HCT116 (cell line): ENCODE data around the gene MRGPRE.

Source experiments
- CTCF ChIP-seq, 3 experiments: fragments of 200-600 bp in 1 of 3; sonication (generic) in 1 of 3; IDR thresholded peaks in 2 of 3; conservative IDR thresholded peaks in 1 of 3; 2 replicates each; pipeline ENCODE4 v1.5.1; 2012 to 2017; ENCODE audit warnings: low read depth in 2 of 3, low read length in 2 of 3, antibody characterized with exemption in 1 of 3, borderline replicate concordance in 1 of 3, control low read depth in 1 of 3, mild to moderate bottlenecking in 1 of 3, mixed read lengths in 1 of 3, mixed run types in 1 of 3, moderate library complexity in 1 of 3; ENCODE audit not compliant: insufficient read depth in 1 of 3
- EZH2 ChIP-seq: fragments of 200-600 bp; sonication (generic); IDR thresholded peaks from 2 replicates; pipeline ENCODE4 v1.6.1; 2017; ENCODE audit warnings: antibody characterized with exemption, mixed run types
- EZH2phosphoT487 ChIP-seq: fragments of 200-600 bp; IDR thresholded peaks from 2 replicates; pipeline ENCODE4 v1.6.1; 2018; ENCODE audit warnings: antibody characterized with exemption, borderline replicate concordance
- POLR2A ChIP-seq: IDR thresholded peaks from 2 replicates; pipeline ENCODE4 v1.7.0; 2011; ENCODE audit warnings: borderline replicate concordance; ENCODE audit not compliant: insufficient read depth, insufficient read length; ENCODE audit errors: extremely low read depth
- POLR2AphosphoS5 ChIP-seq: IDR thresholded peaks from 2 replicates; pipeline ENCODE4 v1.6.1; 2011; ENCODE audit warnings: mild to moderate bottlenecking, low read depth, low read length, moderate library complexity
- SIN3A ChIP-seq: IDR thresholded peaks from 2 replicates; pipeline ENCODE4 v1.6.1; 2012; ENCODE audit warnings: low read depth
- SP1 ChIP-seq: IDR thresholded peaks from 2 replicates; pipeline ENCODE4 v1.6.1; 2012; ENCODE audit warnings: low read depth
- ZBTB33 ChIP-seq: IDR thresholded peaks from 2 replicates; pipeline ENCODE4 v1.6.1; 2011; ENCODE audit warnings: mild to moderate bottlenecking, low read length, moderate library complexity; ENCODE audit not compliant: insufficient replicate concordance; ENCODE audit errors: extremely low read depth

- TF ChIP-seq POLR2A (no peak), EZH2 (no peak), CTCF (IDR thresholded peaks at IDR 0.05 in 2 of 3, conservative IDR thresholded peaks at IDR 0.05 in 1 of 3; ENCODE audit: borderline replicate concordance in 1 of 3, insufficient read depth in 1 of 3, low read depth in 2 of 3, low read length in 2 of 3) (no peak), POLR2AphosphoS5 (no peak), SP1 (no peak), ZBTB33 (no peak), SIN3A (no peak), EZH2phosphoT487 (no peak)
Observed at GRCh38 chr11:3222003-3222855, 10.0 kb downstream of the MRGPRE start.
